ENCODE data around the gene NECTIN1. TPM values are rescaled to one million over a fixed set of nuclear protein-coding genes. Genes with fewer than 3 reads are reported as not detected.

NECTIN1 gene
- total and polyA plus RNA-seq, 2 of the 13 experiments (the other 11 are each of a cell fraction or from before 2014, with no cell fraction given) = 3.9 to 7.3 TPM

DNA sequence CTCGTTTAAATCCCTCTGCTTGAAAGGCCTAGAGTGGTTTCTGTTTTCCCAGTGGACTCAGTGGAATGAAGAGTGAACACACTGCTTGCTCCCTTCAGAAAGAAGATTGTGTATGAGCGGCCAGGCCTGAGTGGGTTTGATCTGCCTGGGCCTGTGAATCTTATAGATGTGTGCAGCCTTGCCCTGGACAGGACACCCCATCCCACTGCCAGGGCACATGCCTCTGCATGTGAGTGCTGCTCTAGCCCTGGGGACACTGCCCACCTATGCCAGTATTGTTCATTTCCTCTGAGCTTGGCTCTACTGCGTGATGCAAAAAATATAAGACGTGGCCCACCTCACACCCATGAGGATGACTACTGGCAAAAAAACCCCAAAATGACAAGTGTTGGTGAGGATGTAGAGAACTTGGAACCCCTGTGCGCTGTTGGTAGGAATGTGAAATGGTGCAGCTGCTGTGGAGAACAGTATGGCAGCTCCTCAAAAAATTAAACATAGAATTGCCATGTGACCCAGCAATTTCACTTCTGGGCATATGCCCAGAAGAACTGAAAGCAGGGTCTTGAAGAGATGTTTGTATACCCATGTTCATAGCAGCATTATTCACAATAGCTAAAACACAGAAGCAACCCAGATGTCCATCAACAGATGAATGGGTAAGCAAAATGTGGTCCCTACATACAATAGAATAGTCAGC lies 27.3 kb upstream of the NECTIN1 start (continued):
- TF ChIP-seq IKZF4 (CRISPR knock-in tag; IDR thresholded peaks at IDR 0.05; ENCODE audit: borderline replicate concordance, low read depth, not compliant biosample characterization) = no peak
- TF ChIP-seq, protein P1, sequence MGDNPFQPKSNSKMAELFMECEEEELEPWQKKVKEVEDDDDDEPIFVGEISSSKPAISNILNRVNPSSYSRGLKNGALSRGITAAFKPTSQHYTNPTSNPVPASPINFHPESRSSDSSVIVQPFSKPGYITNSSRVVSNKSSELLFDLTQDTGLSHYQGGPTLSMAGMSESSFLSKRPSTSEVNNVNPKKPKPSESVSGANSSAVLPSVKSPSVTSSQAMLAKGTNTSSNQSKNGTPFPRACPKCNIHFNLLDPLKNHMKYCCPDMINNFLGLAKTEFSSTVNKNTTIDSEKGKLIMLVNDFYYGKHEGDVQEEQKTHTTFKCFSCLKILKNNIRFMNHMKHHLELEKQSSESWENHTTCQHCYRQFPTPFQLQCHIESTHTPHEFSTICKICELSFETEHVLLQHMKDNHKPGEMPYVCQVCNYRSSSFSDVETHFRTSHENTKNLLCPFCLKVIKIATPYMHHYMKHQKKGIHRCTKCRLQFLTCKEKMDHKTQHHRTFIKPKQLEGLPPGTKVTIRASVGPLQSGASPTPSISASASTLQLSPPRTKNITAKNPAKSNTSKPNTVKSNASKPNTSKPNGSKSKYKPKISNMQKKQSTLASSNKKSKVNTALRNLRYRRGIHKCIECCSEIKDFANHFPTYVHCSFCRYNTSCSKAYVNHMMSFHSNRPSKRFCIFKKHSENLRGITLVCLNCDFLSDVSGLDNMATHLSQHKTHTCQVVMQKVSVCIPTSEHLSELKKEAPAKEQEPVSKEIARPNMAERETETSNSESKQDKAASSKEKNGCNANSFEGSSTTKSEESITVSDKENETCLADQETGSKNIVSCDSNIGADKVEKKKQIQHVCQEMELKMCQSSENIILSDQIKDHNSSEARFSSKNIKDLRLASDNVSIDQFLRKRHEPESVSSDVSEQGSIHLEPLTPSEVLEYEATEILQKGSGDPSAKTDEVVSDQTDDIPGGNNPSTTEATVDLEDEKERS (CRISPR knock-in tag; IDR thresholded peaks at IDR 0.05) = no peak

GRCh38 chr11:119755356-119756071 lies 26.5 kb upstream of the NECTIN1 start:
- Histone ChIP-seq H3K9me3 (ENCODE audit: low read length) (no peaks in the 10 kb centered on the region), H3K27me3 (ENCODE audit: control insufficient read depth in 1 of 2, insufficient read depth in 2 of 2, low read length in 2 of 2) (peaks cover 4 to 47% of the 10 kb centered on the region in 2 experiments; a peak in 3 of 5 replicates), H3K4me2 (ENCODE audit: low read depth, low read length) (no peak overlapping the region), H2AFZ (ENCODE audit: low read length) (no peak overlapping the region), H4K20me1 (ENCODE audit: insufficient read depth, low read length) (no peaks in the 10 kb centered on the region; the same call in 1 of the 2 replicates), H3K36me3 (replicated peaks in 1 of 2; ENCODE audit: control insufficient read depth in 1 of 2, insufficient read depth in 2 of 2, low read length in 2 of 2) (no peaks in the 10 kb centered on the region), H3K79me2 (ENCODE audit: insufficient read depth, low read length) (no peaks in the 10 kb centered on the region), H3K4me1 (ENCODE audit: insufficient read depth, low read length) (no peaks in the 10 kb centered on the region), H3K9ac (ENCODE audit: insufficient read depth, low read depth, low read length) (no peak overlapping the region), H3K27ac (ENCODE audit: extremely low read length, insufficient read depth, low read length) (no peak overlapping the region), H3K4me3 (replicated peaks in 1 of 3; ENCODE audit: insufficient read depth in 1 of 3, low read depth in 2 of 3, low read length in 3 of 3) (no peak overlapping the region)
- POLR2A ChIA-PET = no interaction called here
- 39% methylated on average over 8 of the region's 9 CpGs for WGBS (ENCODE audit: low lambda C conversion rate)
- BruUV-seq (replicated peaks) = no TSS peak
- intact Hi-C loops (cut with micrococcal nuclease; ENCODE audit: unreplicated experiment) = no loop called here
- ATAC-seq (no peak), DNase-seq (ENCODE audit: low spot score) (no peak), FAIRE-seq (no peak)
- TF ChIP-seq JDP2 (CRISPR knock-in tag; IDR thresholded peaks at IDR 0.05; ENCODE audit: borderline replicate concordance) (no peak), ZBTB25 (CRISPR knock-in tag; IDR thresholded peaks at IDR 0.05) (no peak), ZNF468 (CRISPR knock-in tag; IDR thresholded peaks at IDR 0.05) (no peak)
- in situ Hi-C loops (cut with HindIII; ENCODE audit: extremely low pct_ligation_motif_present, low pct_unique_long_range_greater_than_20kb) = no loop called here
- CTCF ChIA-PET (ENCODE audit: low intra/inter-chr PET ratio, low total read pairs) = no interaction called here

All from HepG2 (cell line).